GM21619 (cell line): ENCODE measurements around the gene VIP.
"Not testable (repeated sequence)": the region's sequence is repeated elsewhere in the genome, so short reads cannot be mapped to it uniquely, and the experiment has no call there.

Experiments used
- ATAC-seq: cut with Tn5 transposase; IDR thresholded peaks from one replicate; pipeline ENCODE4 v1.9.1; 2021; ENCODE audit not compliant: unreplicated experiment

VIP gene

DNA sequence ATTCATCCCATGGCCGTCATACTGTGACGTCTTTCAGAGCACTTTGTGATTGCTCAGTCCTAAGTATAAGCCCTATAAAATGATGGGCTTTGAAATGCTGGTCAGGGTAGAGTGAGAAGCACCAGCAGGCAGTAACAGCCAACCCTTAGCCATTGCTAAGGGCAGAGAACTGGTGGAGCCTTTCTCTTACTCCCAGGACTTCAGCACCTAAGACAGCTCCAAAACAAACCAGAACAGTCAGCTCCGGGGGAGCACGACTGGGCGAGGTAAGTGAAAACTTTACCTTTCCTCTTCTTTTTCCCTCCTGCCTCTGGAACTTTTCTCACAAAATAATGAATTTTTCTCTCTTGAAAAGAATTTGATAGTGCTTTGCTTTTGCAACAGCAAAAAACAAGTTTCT lies at the start of gene VIP:
Gene VIP (plus strand): TSS at position 104 of the 400 bp plus-strand sequence. CDS start 1,381 bp downstream, outside the sequence.
- ATAC-seq: no peak

DNA sequence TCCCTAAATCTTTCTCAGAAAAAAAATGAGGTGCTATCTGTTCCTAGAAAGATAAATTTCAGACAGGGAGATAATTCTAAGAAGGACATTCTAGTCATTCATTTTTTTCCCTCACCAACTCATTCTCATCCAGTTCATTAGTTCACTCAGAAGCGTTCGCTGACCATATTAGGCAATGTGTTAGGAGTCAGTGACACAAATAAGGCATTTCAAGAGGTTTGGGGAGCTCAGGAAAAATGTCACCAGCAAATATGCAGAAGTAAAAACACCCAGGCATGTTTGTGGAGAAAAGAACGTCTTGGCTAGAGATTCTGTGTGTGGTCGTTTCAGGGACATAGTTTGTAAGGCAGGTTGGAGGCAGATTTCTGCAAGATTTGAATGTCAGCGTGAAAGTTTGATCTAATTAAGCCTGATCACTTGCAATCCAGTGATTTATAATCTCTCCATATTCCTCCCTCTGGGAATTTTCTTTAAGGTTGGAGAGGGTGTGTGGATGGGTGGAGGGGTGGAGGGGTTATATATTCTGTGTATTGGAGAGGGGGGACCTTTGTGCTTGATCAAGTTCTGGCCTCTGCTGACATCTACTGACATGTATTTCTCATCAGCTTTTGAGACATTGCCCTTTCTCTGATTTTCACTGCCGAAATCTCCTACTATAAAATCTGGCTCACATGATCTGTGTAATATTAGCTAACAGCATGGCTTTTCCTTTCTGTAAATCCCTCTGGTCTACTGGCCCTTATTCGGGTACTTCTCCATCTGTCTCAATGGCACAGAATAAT lies 49.3 kb upstream of the VIP start:
- no peak for ATAC-seq

DNA sequence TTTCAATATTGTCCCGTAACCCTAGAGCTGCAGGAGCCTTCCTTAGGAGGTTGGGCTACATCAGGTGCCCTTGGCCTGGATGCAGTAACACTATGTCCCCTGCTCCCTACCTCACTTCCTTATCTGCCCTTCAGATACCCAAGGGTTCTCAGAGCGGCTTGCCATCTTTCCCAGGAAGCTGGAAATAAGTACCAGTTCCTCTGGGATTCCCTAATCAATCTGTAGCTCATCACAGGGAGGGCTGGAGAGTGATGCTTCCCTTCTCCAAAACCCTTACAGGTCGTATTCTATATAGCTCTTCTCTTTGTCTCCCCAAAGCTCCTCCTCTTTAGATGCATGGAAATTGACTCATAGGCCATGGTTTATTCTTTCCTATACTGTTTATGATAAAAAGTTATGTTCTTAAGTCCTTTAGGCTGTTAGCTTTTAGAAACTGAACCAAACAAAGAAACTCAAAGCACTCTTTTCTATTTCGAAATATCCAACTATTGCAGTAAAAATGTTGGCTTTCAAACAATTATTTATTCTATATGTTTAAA lies 48.7 kb upstream of the VIP start:
- no peak for ATAC-seq

- ATAC-seq: not testable (repeated sequence)
These were observed 46.8 kb upstream of the VIP start for GRCh38 chr6:152703750-152704149.

GRCh38 chr6:152705327-152705726 lies 45.3 kb upstream of the VIP start:
- ATAC-seq: no peak

DNA sequence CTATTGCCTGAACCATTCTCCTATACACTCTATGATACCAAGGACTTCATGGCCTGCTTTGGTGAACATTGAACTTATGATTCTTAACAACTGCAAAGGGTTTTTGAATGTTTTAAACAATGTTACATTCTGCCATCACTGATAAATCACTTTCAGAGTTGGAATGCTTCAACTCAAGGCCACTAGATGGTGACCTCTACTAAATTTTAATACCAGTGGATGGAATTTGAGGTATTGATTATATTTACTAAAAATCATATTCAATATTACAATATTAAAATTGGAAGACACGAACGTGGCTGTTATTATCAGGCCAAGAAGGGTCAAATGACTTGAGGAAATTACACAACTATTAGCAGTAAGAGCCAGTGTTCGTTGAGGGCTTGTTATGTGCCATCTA lies 34.3 kb upstream of the VIP start:
- ATAC-seq: no peak

DNA sequence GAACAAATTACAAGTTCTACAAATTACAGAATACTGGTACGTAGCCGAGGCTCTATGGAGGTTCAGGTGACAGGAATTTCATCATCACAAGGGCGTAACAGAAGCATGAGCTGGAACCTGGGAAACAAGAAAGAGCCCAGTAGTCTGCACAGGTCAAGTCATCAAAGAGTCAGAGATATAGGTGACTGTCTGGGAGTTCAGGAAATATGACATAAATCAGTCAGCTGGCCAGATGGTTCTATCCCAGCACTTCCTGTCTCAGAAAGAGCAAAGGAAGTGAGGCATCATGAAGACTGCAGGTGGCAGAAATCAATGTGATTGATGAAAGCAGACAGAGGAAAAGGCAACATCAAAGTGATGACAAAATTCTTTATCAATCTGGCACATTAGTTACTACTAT lies 29.6 kb upstream of the VIP start:
- no peak for ATAC-seq

DNA sequence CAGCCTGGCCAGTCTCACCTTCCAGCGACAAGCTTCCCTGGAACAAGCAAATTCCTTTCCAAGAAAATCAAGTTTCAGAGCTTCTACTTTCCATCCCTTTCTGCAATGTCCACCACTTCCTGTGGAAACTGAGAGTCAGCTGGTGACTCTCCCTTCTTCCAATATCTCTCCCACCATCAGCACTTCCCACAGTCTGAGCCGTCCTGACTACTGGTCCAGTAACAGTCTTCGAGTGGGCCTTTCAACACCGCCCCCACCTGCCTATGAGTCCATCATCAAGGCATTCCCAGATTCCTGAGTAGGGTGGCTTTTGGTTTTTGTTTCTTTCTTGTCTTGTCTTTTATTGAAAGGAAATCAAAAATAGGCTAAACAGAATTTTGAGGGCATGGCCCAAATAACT lies 28.6 kb upstream of the VIP start:
- ATAC-seq: no peak

- no peak for ATAC-seq
These were observed 27.2 kb upstream of the VIP start for GRCh38 chr6:152723398-152723797.

DNA sequence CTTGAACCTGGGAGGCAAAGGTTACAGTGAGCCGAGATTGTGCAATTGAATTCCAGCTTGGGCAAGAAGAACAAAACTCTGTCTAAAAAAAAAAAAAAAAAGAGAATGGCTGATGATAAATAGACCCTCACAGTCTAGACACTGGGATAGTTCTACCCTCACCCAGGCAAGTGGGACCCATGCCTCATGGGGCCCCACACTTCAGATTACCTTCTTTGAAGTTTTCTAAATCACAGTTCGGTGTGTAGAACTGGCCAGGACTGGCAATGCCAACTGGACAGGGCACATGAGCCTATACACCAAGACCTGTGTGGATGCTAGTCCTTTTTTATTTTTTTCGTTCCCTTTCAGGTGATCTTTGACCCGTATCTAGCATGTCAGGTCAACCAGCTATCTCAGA lies 24.3 kb upstream of the VIP start:
- no peak for ATAC-seq

GRCh38 chr6:152727507-152727906 lies 23.1 kb upstream of the VIP start:
- ATAC-seq: no peak

DNA sequence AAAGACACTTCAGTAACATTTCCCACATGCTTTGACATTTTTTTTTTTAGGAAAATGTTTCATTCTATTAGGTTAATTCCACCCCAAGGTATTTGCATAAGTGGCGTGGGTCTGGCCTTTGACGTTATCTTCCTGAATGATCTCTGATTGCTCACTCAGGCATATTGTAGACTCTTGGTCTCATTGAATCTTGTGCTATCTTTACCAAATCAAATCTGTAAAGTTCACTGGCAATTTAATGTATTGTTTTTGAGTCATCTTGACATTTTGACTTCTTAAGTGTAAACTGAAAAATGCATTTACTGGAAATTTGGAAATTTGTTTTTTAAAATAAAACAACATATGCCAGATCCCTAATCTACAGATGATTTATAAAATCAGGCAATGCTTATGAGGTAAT lies 16.0 kb upstream of the VIP start:
- no peak for ATAC-seq

- no peak for ATAC-seq
These were observed 13.8 kb upstream of the VIP start for GRCh38 chr6:152736687-152737273.

- ATAC-seq: no peak
These were observed 5.0 kb upstream of the VIP start for GRCh38 chr6:152745509-152746171.

DNA sequence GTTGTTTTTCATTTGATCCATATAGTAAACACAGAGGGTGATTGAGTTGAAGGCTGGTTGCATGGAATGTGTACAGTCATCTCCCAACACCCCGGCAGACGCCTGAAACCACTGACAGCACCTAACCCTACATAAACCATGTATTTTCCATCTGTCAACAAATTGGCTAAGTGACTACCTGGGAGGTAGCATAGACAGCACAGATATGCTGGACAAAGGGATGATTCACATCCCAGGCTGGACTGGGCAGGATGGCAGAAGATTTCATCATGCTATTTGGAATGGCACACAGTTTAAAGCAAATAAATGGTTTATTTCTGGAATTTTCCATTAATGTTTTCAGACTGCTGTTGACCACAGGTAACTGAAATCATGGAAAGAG lies 4.4 kb upstream of the VIP start:
- ATAC-seq: no peak

DNA sequence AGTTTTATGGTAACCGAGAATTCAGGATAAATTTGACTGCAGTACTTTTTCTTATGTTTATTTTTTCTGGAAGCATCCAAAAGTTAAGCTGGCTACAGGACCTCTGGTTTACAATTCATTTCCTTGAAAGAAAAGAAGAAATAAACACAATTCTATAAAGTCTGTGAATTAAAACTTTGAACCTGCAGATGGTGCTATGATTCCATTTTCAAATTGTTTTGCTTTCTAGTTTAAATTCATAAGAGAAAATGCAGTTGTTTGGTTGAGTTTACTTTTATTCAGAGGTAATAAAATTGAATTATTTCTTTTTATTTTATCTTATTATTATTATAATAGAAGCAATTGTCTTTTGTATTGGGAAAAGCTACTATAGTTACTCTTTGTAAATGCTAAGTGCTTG lies 1.8 kb upstream of the VIP start:
- no peak for ATAC-seq

- no peak for ATAC-seq
These were observed 1.3 kb upstream of the VIP start for GRCh38 chr6:152749336-152749735.

DNA sequence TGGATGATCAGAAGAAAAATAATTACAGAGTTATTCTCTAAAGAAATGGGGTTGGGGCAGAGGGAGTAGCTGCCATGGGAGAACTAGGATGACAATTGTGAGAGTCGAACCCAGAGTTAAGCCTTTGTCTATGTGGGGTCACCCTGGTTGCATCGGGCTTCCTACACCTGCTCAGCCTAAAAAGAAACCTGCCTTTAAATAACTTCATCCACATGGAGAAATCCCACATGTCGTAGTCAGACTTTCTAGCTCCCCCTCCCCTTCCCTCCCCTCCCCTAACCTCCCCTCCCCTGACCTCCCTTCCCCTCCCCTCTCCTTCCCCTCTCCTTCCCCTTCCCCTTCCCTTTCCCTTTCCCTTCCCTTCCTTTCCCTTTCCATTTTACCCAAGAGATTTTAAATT lies 14.7 kb downstream of the VIP start:
- ATAC-seq: no peak

GRCh38 chr6:152769159-152769558 lies 18.6 kb downstream of the VIP start:
- no peak for ATAC-seq

DNA sequence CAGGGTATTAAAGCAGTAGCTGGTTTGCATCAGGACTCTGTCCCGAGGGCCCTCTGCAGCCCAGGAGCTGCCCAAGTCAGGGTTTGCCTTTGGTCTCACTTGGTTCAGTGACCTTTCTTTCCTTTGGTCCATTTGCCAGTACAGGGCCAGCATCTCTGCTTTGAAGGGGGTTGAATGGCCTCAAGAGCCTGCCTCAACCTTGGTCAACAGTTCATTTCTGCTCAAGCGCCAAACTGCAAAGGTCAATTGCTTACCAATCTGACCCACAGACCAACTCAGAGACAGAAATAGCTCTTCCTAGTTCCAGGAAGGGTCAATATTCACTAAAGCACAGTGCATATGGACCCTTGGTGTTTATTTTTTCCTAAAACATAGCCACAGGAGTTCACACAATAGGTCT lies 19.4 kb downstream of the VIP start:
- no peak for ATAC-seq

DNA sequence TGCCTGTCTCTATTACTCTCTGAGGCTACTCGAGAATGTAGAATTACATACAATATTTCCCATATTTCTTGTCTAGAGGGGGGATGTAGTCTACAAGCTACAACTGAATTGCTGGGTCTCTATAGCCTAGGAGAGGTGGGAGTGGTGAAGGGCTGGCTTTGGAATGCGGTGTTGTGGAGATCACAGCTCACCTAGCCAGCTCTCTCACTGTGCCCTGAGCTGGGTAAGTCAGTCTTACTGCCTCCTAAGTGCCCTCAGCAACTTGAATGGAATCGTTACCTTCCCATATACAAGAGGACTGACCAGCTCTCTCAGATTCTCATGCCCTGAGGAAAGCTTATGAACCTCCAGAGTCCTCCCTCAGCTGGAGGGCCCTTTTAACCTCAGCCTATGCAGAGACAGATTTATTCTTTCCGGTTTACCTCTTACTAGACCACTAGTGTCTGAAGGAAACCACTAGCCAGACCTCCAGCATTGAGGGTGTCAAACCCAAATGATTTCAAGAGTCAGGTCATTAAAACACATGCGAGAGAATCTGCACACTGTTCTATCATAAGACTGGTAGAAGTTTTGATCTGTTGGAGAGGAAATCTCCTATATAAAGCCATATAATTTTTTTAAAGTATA lies 20.6 kb downstream of the VIP start:
- no peak for ATAC-seq

DNA sequence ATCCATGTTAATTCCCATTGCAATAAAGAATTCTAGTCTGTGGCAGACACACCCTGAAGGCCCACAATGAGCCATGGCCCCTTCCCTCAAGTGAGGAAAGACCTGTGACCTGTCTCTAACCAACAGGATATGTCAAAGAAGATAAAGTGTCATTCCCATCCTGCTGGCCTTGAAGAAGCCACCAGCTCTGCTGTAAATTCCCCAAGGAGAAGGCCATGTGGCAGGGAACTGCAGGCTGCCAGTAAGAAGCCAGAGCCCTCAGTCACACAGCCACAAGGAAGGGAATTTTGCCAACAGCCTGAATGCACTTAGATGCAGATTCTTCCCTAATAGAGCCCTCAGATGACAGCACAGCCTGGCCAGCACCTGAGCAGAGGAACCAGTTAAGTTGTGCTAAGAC lies 24.8 kb downstream of the VIP start:
- ATAC-seq: no peak
